H9 (cell line): ENCODE measurements around the gene ZNF750. TPM values are rescaled to one million over a fixed set of nuclear protein-coding genes. Genes with fewer than 3 reads are reported as not detected.

Source experiments
- DNase-seq: peaks from one replicate; pipeline ENCODE4 v3.0.0-alpha.2; 2017
- H2AFZ ChIP-seq: one replicate; pipeline ENCODE4 v1.6.1; 2013; ENCODE audit warnings: mild to moderate bottlenecking, low read length, control low read depth, moderate library complexity
- H2AK5ac ChIP-seq: 2 replicates; pipeline ENCODE4 v1.6.1; 2013; ENCODE audit warnings: low read length, control low read depth, mixed read lengths; ENCODE audit not compliant: insufficient read length
- H2BK120ac ChIP-seq: one replicate; pipeline ENCODE4 v1.6.1; 2013; ENCODE audit warnings: low read depth, mild to moderate bottlenecking, low read length, control low read depth, inconsistent platforms; ENCODE audit not compliant: poor library complexity, severe bottlenecking
- H2BK12ac ChIP-seq: 2 replicates; pipeline ENCODE4 v1.6.1; 2013; ENCODE audit warnings: low read length, control low read depth, mixed read lengths, low read depth; ENCODE audit not compliant: insufficient read length
- H2BK15ac ChIP-seq: 2 replicates; pipeline ENCODE4 v1.6.1; 2013; ENCODE audit warnings: low read depth, low read length, control low read depth
- H2BK20ac ChIP-seq: one replicate; pipeline ENCODE4 v1.6.1; 2013; ENCODE audit warnings: low read depth, mild to moderate bottlenecking, low read length, control low read depth, inconsistent platforms; ENCODE audit not compliant: poor library complexity, severe bottlenecking
- H2BK5ac ChIP-seq: 2 replicates; pipeline ENCODE4 v1.6.1; 2013; ENCODE audit warnings: low read length, control low read depth, mixed read lengths; ENCODE audit not compliant: insufficient read length
- H3K14ac ChIP-seq: 2 replicates; pipeline ENCODE4 v1.6.1; 2013; ENCODE audit warnings: low read length, control low read depth; ENCODE audit not compliant: insufficient read depth
- H3K18ac ChIP-seq: 2 replicates; pipeline ENCODE4 v1.6.1; 2013; ENCODE audit warnings: low read depth, mild to moderate bottlenecking, mixed read lengths, low read length, control low read depth; ENCODE audit not compliant: insufficient read length
- H3K23ac ChIP-seq: 2 replicates; pipeline ENCODE4 v1.6.1; 2013; ENCODE audit warnings: low read length, control low read depth, mixed read lengths, low read depth; ENCODE audit not compliant: insufficient read length
- H3K23me2 ChIP-seq: 2 replicates; pipeline ENCODE4 v1.6.1; 2013; ENCODE audit warnings: low read depth, mild to moderate bottlenecking, mixed read lengths, low read length, control low read depth; ENCODE audit not compliant: insufficient read length, poor library complexity, severe bottlenecking
- H3K27ac ChIP-seq: 2 replicates; pipeline ENCODE4 v1.5.1; 2013; ENCODE audit warnings: low read length, control low read depth, mixed read lengths, low read depth; ENCODE audit not compliant: insufficient read length
- H3K27me3 ChIP-seq: 2 replicates; pipeline ENCODE4 v1.6.1; 2013; ENCODE audit warnings: low read length, control low read depth, inconsistent platforms; ENCODE audit not compliant: insufficient read depth
- H3K4ac ChIP-seq: 2 replicates; pipeline ENCODE4 v1.6.1; 2013; ENCODE audit warnings: low read depth, mild to moderate bottlenecking, control low read depth, inconsistent platforms, low read length, moderate library complexity
- H3K4me1 ChIP-seq: 2 replicates; pipeline ENCODE4 v1.6.1; 2013; ENCODE audit warnings: low read length, control low read depth, inconsistent platforms; ENCODE audit not compliant: insufficient read depth
- H3K4me2 ChIP-seq: 2 replicates; pipeline ENCODE4 v1.6.1; 2013; ENCODE audit warnings: low read length, control low read depth, mixed read lengths; ENCODE audit not compliant: insufficient read length, insufficient read depth
- H3K56ac ChIP-seq: 2 replicates; pipeline ENCODE4 v1.6.1; 2013; ENCODE audit warnings: low read depth, mild to moderate bottlenecking, mixed read lengths, low read length, control low read depth; ENCODE audit not compliant: insufficient read length
- H3K79me1 ChIP-seq: 2 replicates; pipeline ENCODE4 v1.6.1; 2013; ENCODE audit warnings: low read depth, mild to moderate bottlenecking, moderate library complexity, low read length, control low read depth, inconsistent platforms; ENCODE audit not compliant: insufficient read depth, poor library complexity, severe bottlenecking
- H3K79me2 ChIP-seq: 2 replicates; pipeline ENCODE4 v1.6.1; 2013; ENCODE audit warnings: low read length, control low read depth, inconsistent platforms; ENCODE audit not compliant: insufficient read depth
- H3K9ac ChIP-seq: 2 replicates; pipeline ENCODE4 v1.6.1; 2013; ENCODE audit warnings: low read length, control low read depth, mixed read lengths; ENCODE audit not compliant: insufficient read length; ENCODE audit errors: extremely low read depth
- H3K9me3 ChIP-seq: one replicate; pipeline ENCODE4 v1.6.1; 2013; ENCODE audit warnings: low read depth, low read length, inconsistent platforms; ENCODE audit not compliant: control insufficient read depth
- H3T11ph ChIP-seq: one replicate; pipeline ENCODE4 v1.6.1; 2013; ENCODE audit warnings: mild to moderate bottlenecking, low read length, control low read depth, inconsistent platforms
- H4K20me1 ChIP-seq: one replicate; pipeline ENCODE4 v1.6.1; 2013; ENCODE audit not compliant: control insufficient read depth, insufficient read length, insufficient read depth
- H4K5ac ChIP-seq: 2 replicates; pipeline ENCODE4 v1.6.1; 2013; ENCODE audit warnings: low read depth, mild to moderate bottlenecking, mixed read lengths, low read length, control low read depth; ENCODE audit not compliant: insufficient read length
- H4K8ac ChIP-seq: replicated peaks from 2 replicates; pipeline ENCODE4 v1.6.1; 2013; ENCODE audit warnings: low read length, control low read depth, mixed read lengths, low read depth; ENCODE audit not compliant: insufficient read length
- H4K91ac ChIP-seq: 2 replicates; pipeline ENCODE4 v1.6.1; 2013; ENCODE audit warnings: low read depth, mild to moderate bottlenecking, moderate library complexity, mixed read lengths, low read length, control low read depth; ENCODE audit not compliant: insufficient read length
- H3K27ac Mint-ChIP-seq, 3 experiments: 2 replicates in 2 of 3; 3 replicates in 1 of 3; pipeline ENCODE4 v1.8.0; 2020 to 2021; ENCODE audit warnings: mixed read lengths in 3 of 3, mild to moderate bottlenecking in 1 of 3, moderate library complexity in 1 of 3
- H3K27me3 Mint-ChIP-seq: 2 replicates; pipeline ENCODE4 v1.8.0; 2021; ENCODE audit warnings: low read depth, mild to moderate bottlenecking, moderate library complexity, mixed read lengths
- H3K36me3 Mint-ChIP-seq, 3 experiments: 2 replicates in 2 of 3; 3 replicates in 1 of 3; pipeline ENCODE4 v1.8.0; 2020 to 2021; ENCODE audit warnings: low read depth in 3 of 3, mixed read lengths in 3 of 3; ENCODE audit not compliant: insufficient read depth in 1 of 3
- H3K4me1 Mint-ChIP-seq, 2 experiments: 2 replicates each; pipeline ENCODE4 v1.8.0; 2020; ENCODE audit warnings: mixed read lengths in 2 of 2
- H3K4me3 Mint-ChIP-seq, 2 experiments: 2 replicates in 1 of 2; 3 replicates in 1 of 2; pipeline ENCODE4 v1.8.0; 2020 to 2021; ENCODE audit warnings: mild to moderate bottlenecking in 2 of 2, mixed read lengths in 2 of 2, moderate library complexity in 1 of 2
- H3K9me3 Mint-ChIP-seq, 2 experiments: 2 replicates in 1 of 2; 3 replicates in 1 of 2; pipeline ENCODE4 v1.8.0; 2020; ENCODE audit warnings: mild to moderate bottlenecking in 2 of 2, mixed read lengths in 2 of 2, moderate library complexity in 1 of 2
- WGBS: extraction: QIAGEN DNeasy Blood & Tissue Kit; methylation state at CpG from one replicate; pipeline ENCODE4 v1.1.7; 2013; ENCODE audit warnings: missing lambda C conversion rate, low lambda C conversion rate, mixed read lengths; ENCODE audit not compliant: insufficient read length; ENCODE audit errors: extremely low coverage; 5-methylcytosine and 5-hydroxymethylcytosine counted together
- total RNA-seq: library from RNA; stranded (reverse); gene quantifications from 2 replicates; pipeline ENCODE4 v1.2.1, GENCODE V29; 2021
- TF ChIP-seq, protein P1 (sequence below): fragments of 200-600 bp; sonication (generic); conservative IDR thresholded peaks from 3 replicates; pipeline ENCODE4 v1.8.0; 2021; ENCODE audit warnings: antibody characterized with exemption, mild to moderate bottlenecking

ZNF750 gene
- total RNA-seq, 1 experiment from 2014 or later = not detected

DNA sequence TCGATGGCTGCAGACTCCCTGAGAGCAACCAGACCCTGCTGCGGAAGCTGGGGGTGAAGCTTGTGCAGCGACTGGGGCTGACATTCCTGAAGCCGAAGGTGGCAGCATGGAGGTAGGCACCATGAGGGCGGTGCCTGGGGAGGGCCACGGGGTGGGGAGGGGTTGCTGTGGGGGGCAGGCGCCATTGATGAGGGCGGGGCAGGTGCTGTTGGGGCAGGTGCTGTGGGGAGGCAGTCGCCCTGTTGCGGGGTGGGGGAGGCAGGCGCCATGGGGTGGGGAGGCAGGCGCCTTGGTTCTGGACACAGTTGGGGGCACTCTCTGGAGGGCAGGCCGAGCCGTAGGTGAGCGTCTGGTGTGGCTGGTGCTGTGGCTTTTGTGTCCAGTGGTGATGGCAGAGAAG, 38.9 kb downstream of the ZNF750 start:
- no peak overlapping the region for H2BK12ac ChIP-seq
- no peak overlapping the region for H4K91ac ChIP-seq
- no peak overlapping the region for H3K14ac ChIP-seq
- TF ChIP-seq, protein P1, sequence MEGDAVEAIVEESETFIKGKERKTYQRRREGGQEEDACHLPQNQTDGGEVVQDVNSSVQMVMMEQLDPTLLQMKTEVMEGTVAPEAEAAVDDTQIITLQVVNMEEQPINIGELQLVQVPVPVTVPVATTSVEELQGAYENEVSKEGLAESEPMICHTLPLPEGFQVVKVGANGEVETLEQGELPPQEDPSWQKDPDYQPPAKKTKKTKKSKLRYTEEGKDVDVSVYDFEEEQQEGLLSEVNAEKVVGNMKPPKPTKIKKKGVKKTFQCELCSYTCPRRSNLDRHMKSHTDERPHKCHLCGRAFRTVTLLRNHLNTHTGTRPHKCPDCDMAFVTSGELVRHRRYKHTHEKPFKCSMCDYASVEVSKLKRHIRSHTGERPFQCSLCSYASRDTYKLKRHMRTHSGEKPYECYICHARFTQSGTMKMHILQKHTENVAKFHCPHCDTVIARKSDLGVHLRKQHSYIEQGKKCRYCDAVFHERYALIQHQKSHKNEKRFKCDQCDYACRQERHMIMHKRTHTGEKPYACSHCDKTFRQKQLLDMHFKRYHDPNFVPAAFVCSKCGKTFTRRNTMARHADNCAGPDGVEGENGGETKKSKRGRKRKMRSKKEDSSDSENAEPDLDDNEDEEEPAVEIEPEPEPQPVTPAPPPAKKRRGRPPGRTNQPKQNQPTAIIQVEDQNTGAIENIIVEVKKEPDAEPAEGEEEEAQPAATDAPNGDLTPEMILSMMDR = no peak
- Mint-ChIP-seq H3K4me1 (peaks cover 8 to 13% of the 10 kb centered on the region in 2 experiments), H3K4me3 (no peak overlapping the region), H3K27me3 (no peaks in the 10 kb centered on the region), H3K27ac (no peak overlapping the region), H3K36me3 (peaks cover 45 to 65% (median 62%) of the 10 kb centered on the region in 3 experiments), H3K9me3 (peaks cover 26 to 27% of the 10 kb centered on the region in 2 experiments)
- no peak overlapping the region for H2AFZ ChIP-seq
- H3K18ac ChIP-seq = no peak overlapping the region
- H4K8ac ChIP-seq = no peak overlapping the region
- H2BK15ac ChIP-seq = no peak overlapping the region
- no peak overlapping the region for H3K9ac ChIP-seq
- H3K56ac ChIP-seq = no peak overlapping the region
- no peak overlapping the region for H2AK5ac ChIP-seq
- no peaks in the 10 kb centered on the region for H3K27me3 ChIP-seq
- H3T11ph ChIP-seq = no peak overlapping the region
- no CpG with 5 or more reads among the region's 15 CpGs for WGBS
- no peaks in the 10 kb centered on the region for H3K23me2 ChIP-seq
- H4K20me1 ChIP-seq = no peaks in the 10 kb centered on the region
- H3K4ac ChIP-seq = no peak overlapping the region
- H2BK120ac ChIP-seq = no peak overlapping the region
- H3K9me3 ChIP-seq = peaks cover 14% of the 10 kb centered on the region
- H3K27ac ChIP-seq = no peak overlapping the region
- H4K5ac ChIP-seq = no peak overlapping the region
- H3K79me1 ChIP-seq = no peaks in the 10 kb centered on the region
- no peak overlapping the region for H2BK5ac ChIP-seq
- H3K23ac ChIP-seq = no peak overlapping the region
- no peaks in the 10 kb centered on the region for H3K4me1 ChIP-seq
- no peak overlapping the region for H3K4me2 ChIP-seq
- no peak for DNase-seq
- peaks cover 4% of the 10 kb centered on the region; the same call in 1 of the 2 replicates for H3K79me2 ChIP-seq
- no peak overlapping the region for H2BK20ac ChIP-seq
